Nephron progenitor cell (in vitro differentiated cells): ENCODE measurements around the gene IMPA2.

ENCODE experiments used
- DNase-seq: peaks from one replicate; pipeline ENCODE4 v3.0.0; 2021
- H3K27ac Mint-ChIP-seq: 2 replicates; pipeline ENCODE4 v1.8.0; 2021; ENCODE audit warnings: mild to moderate bottlenecking, moderate library complexity, mixed read lengths
- H3K27me3 Mint-ChIP-seq: 2 replicates; pipeline ENCODE4 v1.8.0; 2021; ENCODE audit warnings: mild to moderate bottlenecking, low read depth, mixed read lengths; ENCODE audit not compliant: poor library complexity
- H3K36me3 Mint-ChIP-seq: 2 replicates; pipeline ENCODE4 v1.8.0; 2021; ENCODE audit warnings: low read depth, mixed read lengths
- H3K4me1 Mint-ChIP-seq: 2 replicates; pipeline ENCODE4 v1.8.0; 2021; ENCODE audit warnings: mixed read lengths
- H3K4me3 Mint-ChIP-seq: 2 replicates; pipeline ENCODE4 v1.8.0; 2021; ENCODE audit warnings: mild to moderate bottlenecking, moderate library complexity, mixed read lengths
- H3K9me3 Mint-ChIP-seq: 2 replicates; pipeline ENCODE4 v1.8.0; 2021; ENCODE audit warnings: mild to moderate bottlenecking, moderate library complexity, mixed read lengths
- TF ChIP-seq, protein P1 (sequence below): fragments of 200-600 bp; sonication (generic); IDR thresholded peaks from 2 replicates; pipeline ENCODE4 v1.5.0; 2021; ENCODE audit warnings: antibody characterized with exemption

The IMPA2 gene

GRCh38 chr18:11981192-11981542 lies at the start of gene IMPA2:
TSS of gene IMPA2 (plus strand) at chr18:11981507. CDS start at chr18:11981670, 163 bp downstream.
- H3K27me3 Mint-ChIP-seq: peaks cover 9% of the 10 kb centered on the region
- peak within 1 kb of the TSS; percentile 91 for H3K4me3 Mint-ChIP-seq
- DNase-seq: no peak
- H3K36me3 Mint-ChIP-seq: peaks cover 4% of the 10 kb centered on the region
- H3K4me1 Mint-ChIP-seq: peaks cover 48% of the 10 kb centered on the region
- TF ChIP-seq, protein P1, sequence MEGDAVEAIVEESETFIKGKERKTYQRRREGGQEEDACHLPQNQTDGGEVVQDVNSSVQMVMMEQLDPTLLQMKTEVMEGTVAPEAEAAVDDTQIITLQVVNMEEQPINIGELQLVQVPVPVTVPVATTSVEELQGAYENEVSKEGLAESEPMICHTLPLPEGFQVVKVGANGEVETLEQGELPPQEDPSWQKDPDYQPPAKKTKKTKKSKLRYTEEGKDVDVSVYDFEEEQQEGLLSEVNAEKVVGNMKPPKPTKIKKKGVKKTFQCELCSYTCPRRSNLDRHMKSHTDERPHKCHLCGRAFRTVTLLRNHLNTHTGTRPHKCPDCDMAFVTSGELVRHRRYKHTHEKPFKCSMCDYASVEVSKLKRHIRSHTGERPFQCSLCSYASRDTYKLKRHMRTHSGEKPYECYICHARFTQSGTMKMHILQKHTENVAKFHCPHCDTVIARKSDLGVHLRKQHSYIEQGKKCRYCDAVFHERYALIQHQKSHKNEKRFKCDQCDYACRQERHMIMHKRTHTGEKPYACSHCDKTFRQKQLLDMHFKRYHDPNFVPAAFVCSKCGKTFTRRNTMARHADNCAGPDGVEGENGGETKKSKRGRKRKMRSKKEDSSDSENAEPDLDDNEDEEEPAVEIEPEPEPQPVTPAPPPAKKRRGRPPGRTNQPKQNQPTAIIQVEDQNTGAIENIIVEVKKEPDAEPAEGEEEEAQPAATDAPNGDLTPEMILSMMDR: no peak
- H3K27ac Mint-ChIP-seq: peak within 1 kb of the TSS; percentile 94
- no peaks in the 10 kb centered on the region for H3K9me3 Mint-ChIP-seq

DNA sequence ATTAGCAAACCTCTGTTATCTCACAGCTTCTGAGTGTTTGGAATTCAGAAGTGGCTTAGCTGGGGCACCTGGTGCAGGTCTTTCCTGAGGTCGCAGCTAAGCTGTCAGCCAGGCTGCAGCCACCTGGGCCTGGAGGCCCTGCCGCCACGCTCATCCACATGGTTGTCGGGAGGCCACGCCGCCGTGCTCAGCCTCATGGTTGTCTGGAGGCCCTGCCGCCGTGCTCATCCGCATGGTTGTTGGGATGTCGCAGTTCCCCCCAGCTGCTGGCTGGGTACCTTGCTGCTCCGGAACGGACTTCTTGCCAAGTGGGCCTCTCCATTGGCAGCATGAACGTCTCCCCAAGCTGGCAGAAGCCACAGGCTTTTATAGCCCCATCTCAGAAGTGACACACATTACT lies 48.9 kb upstream of the IMPA2 start:
- Mint-ChIP-seq H3K36me3 (no peaks in the 10 kb centered on the region), H3K4me1 (no peaks in the 10 kb centered on the region), H3K27ac (no peak overlapping the region), H3K4me3 (no peak overlapping the region), H3K27me3 (peaks cover 3% of the 10 kb centered on the region), H3K9me3 (no peaks in the 10 kb centered on the region)
- no peak for DNase-seq
- TF ChIP-seq, protein P1: no peak

DNA sequence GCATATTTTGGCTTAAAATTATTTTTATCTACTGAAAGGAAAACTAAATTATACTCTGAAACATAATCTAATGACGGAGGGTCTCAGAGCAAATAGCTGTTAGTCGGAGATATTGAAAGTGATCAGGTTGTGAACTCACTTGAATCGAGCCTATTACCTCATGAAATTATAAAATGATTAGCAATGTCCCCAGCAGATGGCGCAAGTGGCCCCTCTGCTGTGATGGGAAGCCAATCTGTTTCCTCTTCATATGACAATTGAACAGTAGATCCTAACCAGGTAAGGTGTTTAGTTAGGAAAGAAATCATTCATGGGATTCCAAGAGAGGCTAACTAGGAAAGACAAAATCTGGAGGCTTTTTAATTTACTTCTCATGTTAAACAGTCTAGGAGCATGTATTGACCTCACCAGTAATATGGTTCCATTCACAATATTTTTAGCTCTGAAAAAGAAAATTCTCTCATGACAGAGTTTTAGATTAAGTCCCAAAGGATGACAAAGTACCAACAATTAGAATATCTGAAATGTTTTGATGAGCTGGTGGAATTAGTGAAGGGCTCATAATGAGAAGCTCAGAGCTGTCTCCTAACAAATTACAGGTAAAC lies 43.3 kb upstream of the IMPA2 start:
- Mint-ChIP-seq H3K9me3 (no peaks in the 10 kb centered on the region), H3K36me3 (no peaks in the 10 kb centered on the region), H3K4me3 (no peak overlapping the region), H3K27ac (no peak overlapping the region), H3K4me1 (no peaks in the 10 kb centered on the region), H3K27me3 (peaks cover 2% of the 10 kb centered on the region)
- TF ChIP-seq, protein P1: peak; percentile 85
- peak; percentile 79 for DNase-seq

GRCh38 chr18:11940956-11941355 lies 40.4 kb upstream of the IMPA2 start:
- H3K27ac Mint-ChIP-seq: no peak overlapping the region
- no peak overlapping the region for H3K4me3 Mint-ChIP-seq
- DNase-seq: no peak
- no peaks in the 10 kb centered on the region for H3K9me3 Mint-ChIP-seq
- H3K27me3 Mint-ChIP-seq: peaks cover 2% of the 10 kb centered on the region
- no peaks in the 10 kb centered on the region for H3K36me3 Mint-ChIP-seq
- TF ChIP-seq, protein P1: no peak
- H3K4me1 Mint-ChIP-seq: peaks cover 7% of the 10 kb centered on the region

GRCh38 chr18:11943551-11943950 lies 37.8 kb upstream of the IMPA2 start:
- DNase-seq: no peak
- TF ChIP-seq, protein P1: no peak
- Mint-ChIP-seq H3K27me3 (peaks cover 2% of the 10 kb centered on the region), H3K36me3 (no peaks in the 10 kb centered on the region), H3K4me3 (no peak overlapping the region), H3K27ac (no peak overlapping the region), H3K4me1 (peaks cover 25% of the 10 kb centered on the region), H3K9me3 (no peaks in the 10 kb centered on the region)

- H3K27me3 Mint-ChIP-seq: peaks cover 2% of the 10 kb centered on the region
- TF ChIP-seq, protein P1: no peak
- H3K4me3 Mint-ChIP-seq: no peak overlapping the region
- H3K36me3 Mint-ChIP-seq: no peaks in the 10 kb centered on the region
- H3K4me1 Mint-ChIP-seq: peaks cover 32% of the 10 kb centered on the region
- no peak overlapping the region for H3K27ac Mint-ChIP-seq
- H3K9me3 Mint-ChIP-seq: no peaks in the 10 kb centered on the region
- no peak for DNase-seq
Measured at GRCh38 chr18:11944252-11944651, 37.1 kb upstream of the IMPA2 start.
